HepG2 (cell line): ENCODE data around the gene SIGLEC1. TPM values are rescaled to one million over a fixed set of nuclear protein-coding genes. Genes with fewer than 3 reads are reported as not detected.

ENCODE experiments used
- BHLHE40 ChIP-seq: IDR thresholded peaks from 2 replicates; pipeline ENCODE4 v1.6.1; 2011; ENCODE audit warnings: low read length, improper control_type of control experiment
- MED8 ChIP-seq: sonication (generic); formaldehyde crosslinking; IDR thresholded peaks from 2 replicates; pipeline ENCODE4 v1.8.1; 2023; ENCODE audit warnings: mild to moderate bottlenecking, missing genetic modification reagents; ENCODE audit not compliant: insufficient replicate concordance
- NR2F2 ChIP-seq: IDR thresholded peaks from 2 replicates; pipeline ENCODE4 v1.6.1; 2012; ENCODE audit warnings: low read depth, inconsistent platforms, borderline replicate concordance
- SATB2 ChIP-seq: sonication (generic); formaldehyde crosslinking; IDR thresholded peaks from 2 replicates; pipeline ENCODE4 v1.5.0; 2020; ENCODE audit warnings: missing genetic modification reagents
- SP1 ChIP-seq, 2 experiments: fragments of 450-650 bp in 1 of 2; sonication (generic) in 1 of 2; formaldehyde crosslinking in 1 of 2; IDR thresholded peaks; 2 replicates each; pipeline versions ENCODE4 v1.4.0 to v1.6.1; 2016 to 2020; ENCODE audit warnings: missing genetic modification reagents in 1 of 2
- ZNF124 ChIP-seq: sonication (generic); formaldehyde crosslinking; IDR thresholded peaks from 2 replicates; pipeline ENCODE4 v1.4.0; 2020; ENCODE audit warnings: missing genetic modification reagents
- ZNF33B ChIP-seq: sonication (generic); formaldehyde crosslinking; IDR thresholded peaks from 2 replicates; pipeline ENCODE4 v1.5.1; 2020; ENCODE audit warnings: mild to moderate bottlenecking, missing genetic modification reagents
- ZNF547 ChIP-seq: sonication (generic); formaldehyde crosslinking; IDR thresholded peaks from 2 replicates; pipeline ENCODE4 v1.5.1; 2020; ENCODE audit warnings: mild to moderate bottlenecking, missing genetic modification reagents
- ZNF747 ChIP-seq: sonication (generic); formaldehyde crosslinking; IDR thresholded peaks from 2 replicates; pipeline ENCODE4 v1.8.1; 2023; ENCODE audit warnings: missing genetic modification reagents, mild to moderate bottlenecking, borderline replicate concordance
- ZNF766 ChIP-seq: sonication (generic); formaldehyde crosslinking; IDR thresholded peaks from 2 replicates; pipeline ENCODE4 v1.5.0; 2020; ENCODE audit warnings: missing genetic modification reagents, borderline replicate concordance
- polyA plus RNA-seq, 8 experiments: library from polyadenylated mRNA; depleted of rRNA in 3 of 8; stranded (reverse) in 7 of 8; unstranded in 1 of 8; fragments of >200 nt; fragmentation: Illumina TruSeq in 4 of 8; extraction: Trizol in 4 of 8; gene quantifications; 2 replicates each; pipeline versions ENCODE4 v1.2.1 to v1.2.3, GENCODE V29; 2011 to 2016; ENCODE audit warnings: low read depth in 4 of 8, missing spikeins in 1 of 8, mixed read lengths in 1 of 8; ENCODE audit not compliant: insufficient read depth in 1 of 8
- total RNA-seq, 5 experiments: library from RNA; depleted of rRNA; stranded (reverse); fragments of >200 nt; fragmentation: Illumina TruSeq; extraction: Trizol; gene quantifications; 2 replicates each; pipeline ENCODE4 v1.2.3, GENCODE V29; 2016; ENCODE audit warnings: low read depth in 1 of 5
- TF ChIP-seq, protein P1 (sequence below): sonication (generic); formaldehyde crosslinking; IDR thresholded peaks from one replicate; pipeline ENCODE4 v1.5.1; 2020; ENCODE audit warnings: mild to moderate bottlenecking, missing genetic modification reagents; ENCODE audit errors: not compliant biosample characterization
- TF ChIP-seq, protein P2 (sequence below): sonication (generic); formaldehyde crosslinking; IDR thresholded peaks from 2 replicates; pipeline ENCODE4 v1.4.0; 2020; ENCODE audit warnings: mild to moderate bottlenecking, missing genetic modification reagents
- TF ChIP-seq, protein P3 (sequence below): sonication (generic); formaldehyde crosslinking; IDR thresholded peaks from 2 replicates; pipeline ENCODE4 v1.4.0; 2020; ENCODE audit warnings: mild to moderate bottlenecking, missing genetic modification reagents
- TF ChIP-seq, protein P4 (sequence below): sonication (generic); formaldehyde crosslinking; IDR thresholded peaks from 2 replicates; pipeline ENCODE4 v1.5.0; 2020; ENCODE audit warnings: missing genetic modification reagents, mild to moderate bottlenecking, borderline replicate concordance

The SIGLEC1 gene
- total and polyA plus RNA-seq, 2 of the 13 experiments (the other 11 are each of a cell fraction or from before 2014, with no cell fraction given), result 0.01 TPM; not detected in 1

DNA sequence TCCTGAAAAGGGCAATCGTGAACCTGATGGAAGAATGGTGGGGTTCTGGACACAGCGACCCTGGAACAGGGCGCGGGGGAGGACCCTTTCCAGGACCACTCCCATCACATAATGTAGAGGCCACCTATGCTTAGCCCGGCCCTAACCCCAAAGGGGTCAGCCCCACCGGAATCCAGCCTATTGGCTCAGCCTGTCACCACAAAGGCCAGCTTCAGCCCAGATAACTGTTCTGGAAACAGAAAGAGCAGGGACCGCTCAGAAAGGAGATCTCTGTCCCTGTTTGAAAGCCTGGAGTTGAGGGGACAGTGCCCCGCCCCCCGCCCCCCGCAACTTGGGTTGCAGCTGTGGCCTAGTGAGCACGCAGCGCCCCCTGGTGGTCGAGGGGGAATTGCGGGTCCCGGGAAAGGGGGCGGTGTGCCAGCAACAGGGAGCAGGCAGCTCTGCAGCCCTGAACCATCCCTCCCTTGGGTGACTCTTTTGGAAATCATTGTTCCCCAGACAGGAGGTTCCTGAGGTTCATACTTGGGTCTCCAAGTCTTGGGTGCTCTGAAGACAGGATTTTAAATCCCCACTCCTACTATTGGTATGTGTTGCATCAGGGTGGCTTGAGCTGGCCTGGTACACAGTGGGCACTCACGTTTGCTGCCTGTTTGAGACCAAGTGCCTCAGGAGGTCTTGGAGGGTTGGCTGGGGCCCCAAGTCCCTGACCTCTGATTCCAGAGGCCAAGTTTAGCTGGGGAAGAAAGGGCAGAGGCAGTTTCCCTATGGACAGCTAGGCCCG lies 1.5 kb downstream of the SIGLEC1 start (continued):
- TF ChIP-seq, protein P1, sequence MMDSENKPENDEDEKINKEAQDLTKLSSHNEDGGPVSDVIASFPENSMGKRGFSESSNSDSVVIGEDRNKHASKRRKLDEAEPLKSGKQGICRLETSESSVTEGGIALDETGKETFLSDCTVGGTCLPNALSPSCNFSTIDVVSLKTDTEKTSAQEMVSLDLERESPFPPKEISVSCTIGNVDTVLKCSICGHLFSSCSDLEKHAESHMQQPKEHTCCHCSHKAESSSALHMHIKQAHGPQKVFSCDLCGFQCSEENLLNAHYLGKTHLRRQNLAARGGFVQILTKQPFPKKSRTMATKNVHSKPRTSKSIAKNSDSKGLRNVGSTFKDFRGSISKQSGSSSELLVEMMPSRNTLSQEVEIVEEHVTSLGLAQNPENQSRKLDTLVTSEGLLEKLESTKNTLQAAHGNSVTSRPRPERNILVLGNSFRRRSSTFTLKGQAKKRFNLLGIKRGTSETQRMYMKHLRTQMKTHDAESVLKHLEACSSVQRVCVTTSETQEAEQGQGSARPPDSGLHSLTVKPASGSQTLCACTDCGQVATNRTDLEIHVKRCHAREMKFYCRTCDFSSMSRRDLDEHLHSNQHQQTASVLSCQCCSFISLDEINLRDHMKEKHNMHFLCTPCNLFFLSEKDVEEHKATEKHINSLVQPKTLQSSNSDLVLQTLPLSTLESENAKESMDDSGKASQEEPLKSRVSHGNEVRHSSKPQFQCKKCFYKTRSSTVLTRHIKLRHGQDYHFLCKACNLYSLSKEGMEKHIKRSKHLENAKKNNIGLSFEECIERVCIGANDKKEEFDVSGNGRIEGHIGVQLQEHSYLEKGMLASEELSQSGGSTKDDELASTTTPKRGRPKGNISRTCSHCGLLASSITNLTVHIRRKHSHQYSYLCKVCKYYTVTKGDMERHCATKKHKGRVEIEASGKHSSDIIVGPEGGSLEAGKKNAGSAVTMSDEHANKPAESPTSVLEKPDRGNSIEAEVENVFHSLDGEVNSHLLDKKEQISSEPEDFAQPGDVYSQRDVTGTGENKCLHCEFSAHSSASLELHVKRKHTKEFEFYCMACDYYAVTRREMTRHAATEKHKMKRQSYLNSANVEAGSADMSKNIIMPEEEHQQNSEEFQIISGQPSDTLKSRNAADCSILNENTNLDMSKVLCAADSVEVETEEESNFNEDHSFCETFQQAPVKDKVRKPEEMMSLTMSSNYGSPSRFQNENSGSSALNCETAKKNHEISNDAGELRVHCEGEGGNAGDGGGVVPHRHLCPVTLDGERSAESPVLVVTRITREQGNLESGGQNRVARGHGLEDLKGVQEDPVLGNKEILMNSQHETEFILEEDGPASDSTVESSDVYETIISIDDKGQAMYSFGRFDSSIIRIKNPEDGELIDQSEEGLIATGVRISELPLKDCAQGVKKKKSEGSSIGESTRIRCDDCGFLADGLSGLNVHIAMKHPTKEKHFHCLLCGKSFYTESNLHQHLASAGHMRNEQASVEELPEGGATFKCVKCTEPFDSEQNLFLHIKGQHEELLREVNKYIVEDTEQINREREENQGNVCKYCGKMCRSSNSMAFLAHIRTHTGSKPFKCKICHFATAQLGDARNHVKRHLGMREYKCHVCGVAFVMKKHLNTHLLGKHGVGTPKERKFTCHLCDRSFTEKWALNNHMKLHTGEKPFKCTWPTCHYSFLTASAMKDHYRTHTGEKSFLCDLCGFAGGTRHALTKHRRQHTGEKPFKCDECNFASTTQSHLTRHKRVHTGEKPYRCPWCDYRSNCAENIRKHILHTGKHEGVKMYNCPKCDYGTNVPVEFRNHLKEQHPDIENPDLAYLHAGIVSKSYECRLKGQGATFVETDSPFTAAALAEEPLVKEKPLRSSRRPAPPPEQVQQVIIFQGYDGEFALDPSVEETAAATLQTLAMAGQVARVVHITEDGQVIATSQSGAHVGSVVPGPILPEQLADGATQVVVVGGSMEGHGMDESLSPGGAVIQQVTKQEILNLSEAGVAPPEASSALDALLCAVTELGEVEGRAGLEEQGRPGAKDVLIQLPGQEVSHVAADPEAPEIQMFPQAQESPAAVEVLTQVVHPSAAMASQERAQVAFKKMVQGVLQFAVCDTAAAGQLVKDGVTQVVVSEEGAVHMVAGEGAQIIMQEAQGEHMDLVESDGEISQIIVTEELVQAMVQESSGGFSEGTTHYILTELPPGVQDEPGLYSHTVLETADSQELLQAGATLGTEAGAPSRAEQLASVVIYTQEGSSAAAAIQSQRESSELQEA (CRISPR knock-in tag), result peak; percentile 61
- TF ChIP-seq MED8 (CRISPR knock-in tag), result no peak
- TF ChIP-seq, protein P2, sequence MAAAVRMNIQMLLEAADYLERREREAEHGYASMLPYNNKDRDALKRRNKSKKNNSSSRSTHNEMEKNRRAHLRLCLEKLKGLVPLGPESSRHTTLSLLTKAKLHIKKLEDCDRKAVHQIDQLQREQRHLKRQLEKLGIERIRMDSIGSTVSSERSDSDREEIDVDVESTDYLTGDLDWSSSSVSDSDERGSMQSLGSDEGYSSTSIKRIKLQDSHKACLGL (CRISPR knock-in tag), result no peak
- no peak for TF ChIP-seq SP1 (IDR thresholded peaks at IDR 0.05)
- TF ChIP-seq SP1 (CRISPR knock-in tag; IDR thresholded peaks at IDR 0.05), result peak; percentile 56; the same call in 1 of the 2 replicates
- TF ChIP-seq, protein P3, sequence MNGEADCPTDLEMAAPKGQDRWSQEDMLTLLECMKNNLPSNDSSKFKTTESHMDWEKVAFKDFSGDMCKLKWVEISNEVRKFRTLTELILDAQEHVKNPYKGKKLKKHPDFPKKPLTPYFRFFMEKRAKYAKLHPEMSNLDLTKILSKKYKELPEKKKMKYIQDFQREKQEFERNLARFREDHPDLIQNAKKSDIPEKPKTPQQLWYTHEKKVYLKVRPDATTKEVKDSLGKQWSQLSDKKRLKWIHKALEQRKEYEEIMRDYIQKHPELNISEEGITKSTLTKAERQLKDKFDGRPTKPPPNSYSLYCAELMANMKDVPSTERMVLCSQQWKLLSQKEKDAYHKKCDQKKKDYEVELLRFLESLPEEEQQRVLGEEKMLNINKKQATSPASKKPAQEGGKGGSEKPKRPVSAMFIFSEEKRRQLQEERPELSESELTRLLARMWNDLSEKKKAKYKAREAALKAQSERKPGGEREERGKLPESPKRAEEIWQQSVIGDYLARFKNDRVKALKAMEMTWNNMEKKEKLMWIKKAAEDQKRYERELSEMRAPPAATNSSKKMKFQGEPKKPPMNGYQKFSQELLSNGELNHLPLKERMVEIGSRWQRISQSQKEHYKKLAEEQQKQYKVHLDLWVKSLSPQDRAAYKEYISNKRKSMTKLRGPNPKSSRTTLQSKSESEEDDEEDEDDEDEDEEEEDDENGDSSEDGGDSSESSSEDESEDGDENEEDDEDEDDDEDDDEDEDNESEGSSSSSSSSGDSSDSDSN (CRISPR knock-in tag), result no peak
- TF ChIP-seq ZNF33B (CRISPR knock-in tag), result 0 out of 2 replicates have a peak, but pooled peaks have one; percentile 53
- no peak for TF ChIP-seq SATB2 (CRISPR knock-in tag)
- TF ChIP-seq, protein P4, sequence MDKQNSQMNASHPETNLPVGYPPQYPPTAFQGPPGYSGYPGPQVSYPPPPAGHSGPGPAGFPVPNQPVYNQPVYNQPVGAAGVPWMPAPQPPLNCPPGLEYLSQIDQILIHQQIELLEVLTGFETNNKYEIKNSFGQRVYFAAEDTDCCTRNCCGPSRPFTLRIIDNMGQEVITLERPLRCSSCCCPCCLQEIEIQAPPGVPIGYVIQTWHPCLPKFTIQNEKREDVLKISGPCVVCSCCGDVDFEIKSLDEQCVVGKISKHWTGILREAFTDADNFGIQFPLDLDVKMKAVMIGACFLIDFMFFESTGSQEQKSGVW (CRISPR knock-in tag), result no peak
- no peak for TF ChIP-seq ZNF747 (CRISPR knock-in tag)
- TF ChIP-seq ZNF766 (CRISPR knock-in tag), result 0 out of 2 replicates have a peak, but pooled peaks have one; percentile 22
- TF ChIP-seq ZNF547 (CRISPR knock-in tag), result peak; percentile 87
- TF ChIP-seq NR2F2, result no peak
- no peak; the same call in 1 of the 2 replicates for TF ChIP-seq BHLHE40
- no peak for TF ChIP-seq ZNF124 (CRISPR knock-in tag)
